Osteoblast (primary cell): ENCODE results near the gene TNFRSF1B. TPM values are rescaled to one million over a fixed set of nuclear protein-coding genes. Genes with fewer than 3 reads are reported as not detected.

Experiments used
- DNase-seq: peaks from one replicate; pipeline ENCODE4 v3.0.0; 2011; ENCODE audit warnings: low spot score, mixed read lengths; ENCODE audit not compliant: insufficient read length; ENCODE audit errors: missing footprints
- H2AFZ ChIP-seq: 2 replicates; pipeline ENCODE4 v1.6.0; 2011; ENCODE audit warnings: mild to moderate bottlenecking, low read length
- H3K27ac ChIP-seq: 2 replicates; pipeline ENCODE4 v1.5.1; 2011; ENCODE audit warnings: mild to moderate bottlenecking, low read depth, low read length, moderate library complexity
- H3K27me3 ChIP-seq: 2 replicates; pipeline ENCODE4 v1.6.0; 2012; ENCODE audit warnings: mild to moderate bottlenecking, control low read depth, inconsistent platforms, low read length, moderate library complexity; ENCODE audit not compliant: insufficient read depth
- H3K36me3 ChIP-seq: 2 replicates; pipeline ENCODE4 v1.5.1; 2011; ENCODE audit warnings: mild to moderate bottlenecking, low read length, control low read depth, moderate library complexity; ENCODE audit not compliant: insufficient read depth
- H3K4me1 ChIP-seq: 2 replicates; pipeline ENCODE4 v1.5.1; 2011; ENCODE audit warnings: mild to moderate bottlenecking, low read length, control low read depth, moderate library complexity; ENCODE audit not compliant: insufficient read depth
- H3K4me2 ChIP-seq: 2 replicates; pipeline ENCODE4 v1.6.0; 2011; ENCODE audit warnings: mild to moderate bottlenecking, low read length; ENCODE audit not compliant: insufficient read depth
- H3K4me3 ChIP-seq: fragments of 200-600 bp; sonication (generic); 3 replicates; pipeline ENCODE4 v1.5.1; 2012; ENCODE audit warnings: mild to moderate bottlenecking, low read length, inconsistent platforms; ENCODE audit not compliant: insufficient read depth
- H3K79me2 ChIP-seq: 2 replicates; pipeline ENCODE4 v1.6.0; 2012; ENCODE audit warnings: mild to moderate bottlenecking, low read length, control low read depth, inconsistent platforms; ENCODE audit not compliant: insufficient read depth
- H3K9me3 ChIP-seq: 2 replicates; pipeline ENCODE4 v1.5.1; 2011; ENCODE audit warnings: low read depth, low read length, control low read depth
- H4K20me1 ChIP-seq: 2 replicates; pipeline ENCODE4 v1.6.0; 2012; ENCODE audit warnings: mild to moderate bottlenecking, low read length, control low read depth; ENCODE audit not compliant: insufficient read depth
- total RNA-seq: library from RNA; depleted of rRNA; stranded (reverse); fragments of >200 nt; gene quantifications from 2 replicates; pipeline ENCODE4 v1.2.3, GENCODE V29; 2012
- TF ChIP-seq, protein P1 (sequence below): IDR thresholded peaks from 2 replicates; pipeline ENCODE4 v1.5.1; 2011; ENCODE audit warnings: mild to moderate bottlenecking, low read depth, low read length, moderate library complexity; ENCODE audit errors: extremely low read depth

TNFRSF1B gene
- total RNA-seq, 1 donor = 12.7 TPM

DNA sequence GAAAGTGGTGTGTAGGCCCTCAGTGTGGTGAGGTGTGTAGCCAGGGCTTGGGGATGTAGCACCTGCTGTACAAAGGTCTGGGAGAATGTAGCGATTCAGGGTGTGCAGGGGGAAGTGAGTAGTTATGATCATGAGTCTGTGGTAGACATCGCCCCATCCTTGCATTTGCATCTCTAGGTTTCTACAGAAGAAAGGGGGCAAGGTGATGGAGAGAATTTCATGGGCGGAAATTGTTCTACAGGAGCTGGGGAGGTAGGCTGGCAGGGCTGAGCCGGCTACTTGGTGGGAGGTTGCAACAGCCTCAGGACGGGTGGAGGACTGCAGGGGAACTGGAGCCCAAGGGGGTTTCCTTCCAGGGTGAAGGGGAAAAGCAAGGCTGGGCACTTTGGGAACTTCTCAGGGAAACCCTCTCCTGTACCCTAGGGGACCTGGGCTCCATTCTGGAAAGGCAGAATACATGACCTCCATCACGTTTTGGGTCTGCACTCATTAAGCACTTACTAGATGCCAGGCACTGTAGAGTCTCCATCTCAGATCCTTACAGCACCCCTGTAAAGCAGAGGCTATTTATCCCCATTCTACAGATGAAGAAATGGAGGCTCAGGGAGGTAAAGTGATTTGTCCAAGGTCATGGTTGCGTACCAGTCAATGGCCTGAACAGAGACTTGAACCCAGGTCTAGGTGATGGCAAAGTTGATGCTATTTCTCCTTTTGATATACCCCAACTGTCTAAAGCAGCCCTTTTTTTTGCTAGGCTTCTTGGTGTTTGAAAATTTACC, 14.5 kb upstream of the TNFRSF1B start:
- no peak overlapping the region for H3K4me3 ChIP-seq

DNA sequence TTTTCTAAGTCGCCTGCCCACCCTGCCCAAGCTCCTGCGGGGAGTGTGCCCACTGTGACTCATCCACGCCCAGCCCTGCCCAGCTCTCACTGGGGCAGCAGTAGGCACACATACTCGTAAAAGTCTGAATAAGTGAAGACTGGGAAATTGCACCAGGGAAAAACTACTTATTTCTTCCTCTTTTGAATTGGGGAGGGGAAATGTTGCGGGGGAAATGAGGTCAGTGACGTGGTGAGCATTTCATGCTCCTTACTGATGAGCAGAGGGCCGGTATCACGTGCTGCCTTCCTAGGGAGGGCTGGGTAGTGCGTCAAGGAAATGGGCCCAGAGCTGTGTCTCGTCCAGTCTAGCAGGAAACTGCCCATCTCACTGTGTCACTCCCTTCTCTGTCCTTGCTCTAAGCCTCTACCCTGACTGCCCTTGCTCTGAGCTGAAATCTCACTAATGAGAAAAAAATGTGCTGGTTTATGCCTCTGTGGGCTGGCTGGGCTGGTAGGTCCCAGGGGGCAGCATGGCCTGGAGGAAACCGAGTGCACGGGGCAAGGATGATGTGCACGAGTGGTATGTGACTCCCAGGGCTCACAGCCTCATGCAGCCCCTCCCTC, 13.5 kb upstream of the TNFRSF1B start:
- TF ChIP-seq, protein P1, sequence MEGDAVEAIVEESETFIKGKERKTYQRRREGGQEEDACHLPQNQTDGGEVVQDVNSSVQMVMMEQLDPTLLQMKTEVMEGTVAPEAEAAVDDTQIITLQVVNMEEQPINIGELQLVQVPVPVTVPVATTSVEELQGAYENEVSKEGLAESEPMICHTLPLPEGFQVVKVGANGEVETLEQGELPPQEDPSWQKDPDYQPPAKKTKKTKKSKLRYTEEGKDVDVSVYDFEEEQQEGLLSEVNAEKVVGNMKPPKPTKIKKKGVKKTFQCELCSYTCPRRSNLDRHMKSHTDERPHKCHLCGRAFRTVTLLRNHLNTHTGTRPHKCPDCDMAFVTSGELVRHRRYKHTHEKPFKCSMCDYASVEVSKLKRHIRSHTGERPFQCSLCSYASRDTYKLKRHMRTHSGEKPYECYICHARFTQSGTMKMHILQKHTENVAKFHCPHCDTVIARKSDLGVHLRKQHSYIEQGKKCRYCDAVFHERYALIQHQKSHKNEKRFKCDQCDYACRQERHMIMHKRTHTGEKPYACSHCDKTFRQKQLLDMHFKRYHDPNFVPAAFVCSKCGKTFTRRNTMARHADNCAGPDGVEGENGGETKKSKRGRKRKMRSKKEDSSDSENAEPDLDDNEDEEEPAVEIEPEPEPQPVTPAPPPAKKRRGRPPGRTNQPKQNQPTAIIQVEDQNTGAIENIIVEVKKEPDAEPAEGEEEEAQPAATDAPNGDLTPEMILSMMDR = no peak
- peak; percentile 98 for DNase-seq
- H3K36me3 ChIP-seq = no peaks in the 10 kb centered on the region
- no peaks in the 10 kb centered on the region for H3K27me3 ChIP-seq
- peak overlapping the region; percentile 71 for H2AFZ ChIP-seq
- H3K79me2 ChIP-seq = no peaks in the 10 kb centered on the region
- H4K20me1 ChIP-seq = no peaks in the 10 kb centered on the region
- peaks cover 3% of the 10 kb centered on the region for H3K9me3 ChIP-seq
- H3K4me1 ChIP-seq = peaks cover 20% of the 10 kb centered on the region
- H3K4me3 ChIP-seq = peak overlapping the region; percentile 36
- peak overlapping the region; percentile 65 for H3K4me2 ChIP-seq
- peak overlapping the region; percentile 91 for H3K27ac ChIP-seq

More for the DNA sequence above, 14.5 kb upstream of the TNFRSF1B start:
- peaks cover 3% of the 10 kb centered on the region for H3K9me3 ChIP-seq
- no peaks in the 10 kb centered on the region for H3K36me3 ChIP-seq
- H3K4me2 ChIP-seq = no peak overlapping the region
- peak overlapping the region; percentile 91 for H3K27ac ChIP-seq
- no peaks in the 10 kb centered on the region for H4K20me1 ChIP-seq
- peak; percentile 22 for DNase-seq
- no peak overlapping the region for H2AFZ ChIP-seq
- peaks cover 25% of the 10 kb centered on the region for H3K4me1 ChIP-seq
- H3K27me3 ChIP-seq = no peaks in the 10 kb centered on the region
- H3K79me2 ChIP-seq = no peaks in the 10 kb centered on the region
- TF ChIP-seq, protein P1 = no peak

- peaks cover 19% of the 10 kb centered on the region for H3K4me1 ChIP-seq
- H3K79me2 ChIP-seq = no peaks in the 10 kb centered on the region
- H3K4me3 ChIP-seq = no peak overlapping the region
- H3K27me3 ChIP-seq = no peaks in the 10 kb centered on the region
- no peak overlapping the region for H3K27ac ChIP-seq
- H4K20me1 ChIP-seq = no peaks in the 10 kb centered on the region
- no peaks in the 10 kb centered on the region for H3K9me3 ChIP-seq
- H3K4me2 ChIP-seq = no peak overlapping the region
- no peak for DNase-seq
- TF ChIP-seq, protein P1 = no peak
- H3K36me3 ChIP-seq = no peaks in the 10 kb centered on the region
- H2AFZ ChIP-seq = peak overlapping the region; percentile 47
These were observed 11.5 kb upstream of the TNFRSF1B start for GRCh38 chr1:12155328-12155727.
